Activated CD4-positive, alpha-beta memory T cell treated with anti-CD3 and anti-CD28 coated beads, Interleukin-2, amount 10 ng/mL, durations not matched to agents 7 days and 5 days (primary cell): ENCODE measurements around the gene KRT14. TPM values are rescaled to one million over a fixed set of nuclear protein-coding genes. Genes with fewer than 3 reads are reported as not detected.
"Not testable (repeated sequence)": the region's sequence is repeated elsewhere in the genome, so short reads cannot be mapped to it uniquely, and the experiment has no call there.

Experiments
- CTCF ChIA-PET: fragments of 350-600 bp; sonication (Branson Sonifier 250); formaldehyde crosslinking; loops from one replicate; lab custom pipeline; 2021; ENCODE audit warnings: antibody characterized with exemption, inconsistent platforms; lab: Charles Lee
- POLR2A ChIA-PET: fragments of 350-600 bp; sonication (Branson Sonifier 250); formaldehyde crosslinking; loops from one replicate; lab custom pipeline; 2021; ENCODE audit warnings: antibody characterized with exemption; lab: Charles Lee
- DNase-seq: peaks from one replicate; pipeline ENCODE4 v3.0.0-alpha.2; 2020
- H3K27ac Mint-ChIP-seq: one replicate; pipeline ENCODE4 v1.8.0; 2021; ENCODE audit warnings: mild to moderate bottlenecking, mixed read lengths
- H3K27me3 Mint-ChIP-seq: one replicate; pipeline ENCODE4 v1.8.0; 2021; ENCODE audit warnings: mixed read lengths
- H3K36me3 Mint-ChIP-seq: one replicate; pipeline ENCODE4 v1.8.0; 2021; ENCODE audit warnings: low read depth, mixed read lengths
- H3K4me1 Mint-ChIP-seq: one replicate; pipeline ENCODE4 v1.8.0; 2021; ENCODE audit warnings: mixed read lengths
- H3K4me3 Mint-ChIP-seq: one replicate; pipeline ENCODE4 v1.8.0; 2021; ENCODE audit warnings: mild to moderate bottlenecking, mixed read lengths
- H3K9me3 Mint-ChIP-seq: one replicate; pipeline ENCODE4 v1.8.0; 2021; ENCODE audit warnings: mixed read lengths
- total RNA-seq, 2 experiments: library from RNA; stranded (reverse); gene quantifications; one replicate each; pipeline ENCODE4 v1.2.3, GENCODE V29; 2021

KRT14 gene
- total RNA-seq, 2 experiments from 2014 or later: not detected

GRCh38 chr17:41542786-41543185 is 43.9 kb downstream of the KRT14 start:
- CTCF ChIA-PET: interaction anchor here (1.8 kb wide), 1 partner anchor 120 kb away, joined by 6 read pairs; no protein-coding TSS in a partner anchor
- DNase-seq, H3K4me1 Mint-ChIP-seq, H3K36me3 Mint-ChIP-seq, H3K27ac Mint-ChIP-seq, H3K9me3 Mint-ChIP-seq, H3K4me3 Mint-ChIP-seq, H3K27me3 Mint-ChIP-seq, POLR2A ChIA-PET: not testable (repeated sequence)

GRCh38 chr17:41542357-41542756 is 44.3 kb downstream of the KRT14 start:
- no peak overlapping the region for H3K27ac Mint-ChIP-seq
- CTCF ChIA-PET: interaction anchor here (0.7 to 1.8 kb wide), 4 partner anchors 9 to 550 kb away, joined by 3 to 6 read pairs (median 4); no protein-coding TSS in a partner anchor
- H3K9me3 Mint-ChIP-seq: peaks cover 4% of the 10 kb centered on the region
- H3K4me1 Mint-ChIP-seq: no peaks in the 10 kb centered on the region
- H3K36me3 Mint-ChIP-seq: no peaks in the 10 kb centered on the region
- POLR2A ChIA-PET: no interaction called here
- no peak overlapping the region for H3K4me3 Mint-ChIP-seq
- peaks cover 6% of the 10 kb centered on the region for H3K27me3 Mint-ChIP-seq
- DNase-seq: no peak

GRCh38 chr17:41540921-41541625 is 45.6 kb downstream of the KRT14 start:
- POLR2A ChIA-PET: interaction anchor here (1.3 kb wide), 1 partner anchor 8 kb away, joined by 4 read pairs; no protein-coding TSS in a partner anchor
- Mint-ChIP-seq H3K4me1 (no peaks in the 10 kb centered on the region), H3K27me3 (peaks cover 7% of the 10 kb centered on the region)

GRCh38 chr17:41539979-41540701 is 46.6 kb downstream of the KRT14 start:
- H3K36me3 Mint-ChIP-seq: no peaks in the 10 kb centered on the region
- H3K4me1 Mint-ChIP-seq: no peaks in the 10 kb centered on the region
- H3K27me3 Mint-ChIP-seq: peaks cover 11% of the 10 kb centered on the region
- no peak for DNase-seq
- no peak overlapping the region for H3K27ac Mint-ChIP-seq
- ChIA-PET CTCF (interaction anchor here (0.6 to 1.1 kb wide), 2 partner anchors 9 to 193 kb away, joined by 4 to 6 read pairs; no protein-coding TSS in a partner anchor), POLR2A (interaction anchor here (1.3 kb wide), 1 partner anchor 9 kb away, joined by 4 read pairs; no protein-coding TSS in a partner anchor)
- H3K4me3 Mint-ChIP-seq: no peak overlapping the region
- H3K9me3 Mint-ChIP-seq: no peaks in the 10 kb centered on the region

More at GRCh38 chr17:41540921-41541625, 45.6 kb downstream of the KRT14 start:
- CTCF ChIA-PET: interaction anchor here (0.6 to 1.2 kb wide), 3 partner anchors 10 to 192 kb away, joined by 4 read pairs; no protein-coding TSS in a partner anchor
- no peak for DNase-seq
- H3K4me3 Mint-ChIP-seq: no peak overlapping the region
- H3K9me3 Mint-ChIP-seq: no peaks in the 10 kb centered on the region
- H3K36me3 Mint-ChIP-seq: no peaks in the 10 kb centered on the region
- H3K27ac Mint-ChIP-seq: no peak overlapping the region

- ChIA-PET POLR2A (no interaction called here), CTCF (no interaction called here)
- DNase-seq: no peak
- Mint-ChIP-seq H3K9me3 (no peaks in the 10 kb centered on the region), H3K27me3 (peaks cover 13% of the 10 kb centered on the region), H3K36me3 (no peaks in the 10 kb centered on the region), H3K4me1 (no peaks in the 10 kb centered on the region), H3K4me3 (no peak overlapping the region), H3K27ac (no peak overlapping the region)
Observed at GRCh38 chr17:41539071-41539492, 47.6 kb downstream of the KRT14 start.

- H3K4me1 Mint-ChIP-seq: no peaks in the 10 kb centered on the region
- CTCF ChIA-PET: interaction anchor here (1.1 kb wide), 1 partner anchor 10 kb away, joined by 3 read pairs; no protein-coding TSS in a partner anchor
- no peak for DNase-seq
- H3K27ac Mint-ChIP-seq: no peak overlapping the region
- H3K4me3 Mint-ChIP-seq: no peak overlapping the region
- no peaks in the 10 kb centered on the region for H3K9me3 Mint-ChIP-seq
- H3K36me3 Mint-ChIP-seq: no peaks in the 10 kb centered on the region
- POLR2A ChIA-PET: no interaction called here
- H3K27me3 Mint-ChIP-seq: peaks cover 13% of the 10 kb centered on the region
Observed at GRCh38 chr17:41538565-41538991, 48.1 kb downstream of the KRT14 start.

GRCh38 chr17:41537990-41538389 is 48.7 kb downstream of the KRT14 start:
- Mint-ChIP-seq H3K27me3 (peaks cover 16% of the 10 kb centered on the region), H3K4me1 (no peaks in the 10 kb centered on the region), H3K9me3 (no peaks in the 10 kb centered on the region), H3K36me3 (no peaks in the 10 kb centered on the region), H3K27ac (no peak overlapping the region), H3K4me3 (no peak overlapping the region)
- POLR2A ChIA-PET: no interaction called here
- CTCF ChIA-PET: interaction anchor here (1.1 kb wide), 1 partner anchor 11 kb away, joined by 3 read pairs; no protein-coding TSS in a partner anchor
- no peak for DNase-seq

GRCh38 chr17:41537614-41537954 is 49.1 kb downstream of the KRT14 start:
- H3K4me3 Mint-ChIP-seq: no peak overlapping the region
- H3K9me3 Mint-ChIP-seq: no peaks in the 10 kb centered on the region
- ChIA-PET CTCF (interaction anchor here (1.1 to 3.6 kb wide), 2 partner anchors 11 kb away, joined by 3 to 18 read pairs; no protein-coding TSS in a partner anchor), POLR2A (no interaction called here)
- no peak overlapping the region for H3K27ac Mint-ChIP-seq
- no peaks in the 10 kb centered on the region for H3K4me1 Mint-ChIP-seq
- H3K27me3 Mint-ChIP-seq: peaks cover 17% of the 10 kb centered on the region
- no peak for DNase-seq
- H3K36me3 Mint-ChIP-seq: no peaks in the 10 kb centered on the region

GRCh38 chr17:41536741-41537613 is 49.7 kb downstream of the KRT14 start:
- Mint-ChIP-seq H3K4me3 (no peak overlapping the region), H3K36me3 (no peaks in the 10 kb centered on the region), H3K27ac (no peak overlapping the region), H3K4me1 (no peaks in the 10 kb centered on the region), H3K27me3 (peaks cover 23% of the 10 kb centered on the region), H3K9me3 (no peaks in the 10 kb centered on the region)
- DNase-seq: no peak
- POLR2A ChIA-PET: no interaction called here
- CTCF ChIA-PET: interaction anchor here (3.6 kb wide), 1 partner anchor 12 kb away, joined by 18 read pairs; no protein-coding TSS in a partner anchor

GRCh38 chr17:41535764-41536481 is 50.8 kb downstream of the KRT14 start:
- no peak for DNase-seq
- H3K9me3 Mint-ChIP-seq: no peaks in the 10 kb centered on the region
- H3K4me3 Mint-ChIP-seq: no peak overlapping the region
- H3K27ac Mint-ChIP-seq: no peak overlapping the region
- ChIA-PET CTCF (interaction anchor here (3.6 kb wide), 1 partner anchor 13 kb away, joined by 18 read pairs; no protein-coding TSS in a partner anchor), POLR2A (no interaction called here)
- no peaks in the 10 kb centered on the region for H3K36me3 Mint-ChIP-seq
- no peaks in the 10 kb centered on the region for H3K4me1 Mint-ChIP-seq
- H3K27me3 Mint-ChIP-seq: peaks cover 31% of the 10 kb centered on the region

GRCh38 chr17:41534899-41535546 is 51.7 kb downstream of the KRT14 start:
- ChIA-PET POLR2A (no interaction called here), CTCF (interaction anchor here (0.5 to 3.6 kb wide), 2 partner anchors 9 to 14 kb away, joined by 3 to 18 read pairs; no protein-coding TSS in a partner anchor)
- Mint-ChIP-seq H3K27me3 (peaks cover 33% of the 10 kb centered on the region), H3K4me1 (no peaks in the 10 kb centered on the region), H3K9me3 (no peaks in the 10 kb centered on the region), H3K4me3 (no peak overlapping the region), H3K36me3 (no peaks in the 10 kb centered on the region), H3K27ac (no peak overlapping the region)
- no peak for DNase-seq
